GM12874 (cell line): ENCODE measurements around the gene TAF8.

Experiments used
- TF ChIP-seq, protein P1 (sequence below): IDR thresholded peaks from 2 replicates; pipeline ENCODE4 v1.5.1; 2011; ENCODE audit warnings: low read depth, mild to moderate bottlenecking, control low read depth, low read length, moderate library complexity; ENCODE audit not compliant: insufficient read depth

Gene TAF8

DNA sequence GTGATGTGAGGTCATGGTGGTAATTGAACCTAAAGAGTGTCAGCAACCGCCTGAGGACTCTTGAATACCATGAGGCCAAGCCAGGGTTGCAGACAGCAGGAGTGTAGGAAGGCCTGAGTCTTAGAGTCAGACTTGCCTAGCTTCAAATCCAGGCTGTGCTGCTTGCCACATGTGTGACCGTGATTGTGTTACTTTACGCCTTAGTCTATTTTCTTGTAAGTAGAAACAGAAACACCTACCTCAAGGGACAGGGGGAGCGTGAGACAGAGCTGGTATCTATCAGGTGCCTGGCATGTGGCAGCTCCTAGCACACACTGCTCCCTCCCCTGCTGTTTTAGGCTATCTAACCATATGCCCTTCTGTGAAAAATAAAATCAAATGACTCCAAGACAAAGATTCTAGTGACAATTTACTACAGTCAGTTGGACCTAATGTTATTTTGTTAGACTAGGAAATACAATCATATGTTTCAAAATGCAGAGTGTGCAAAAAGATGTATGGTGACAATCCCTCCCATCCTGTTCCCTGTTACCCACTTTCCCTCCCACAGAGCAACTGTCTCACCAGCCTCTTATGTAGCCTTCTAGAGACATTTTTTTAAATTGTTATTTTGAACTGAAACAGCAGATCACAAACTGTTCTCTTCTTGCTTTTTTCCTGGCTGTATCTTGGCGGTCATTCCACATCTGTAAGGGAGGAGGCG is 21.7 kb downstream of the TAF8 start:
- TF ChIP-seq, protein P1, sequence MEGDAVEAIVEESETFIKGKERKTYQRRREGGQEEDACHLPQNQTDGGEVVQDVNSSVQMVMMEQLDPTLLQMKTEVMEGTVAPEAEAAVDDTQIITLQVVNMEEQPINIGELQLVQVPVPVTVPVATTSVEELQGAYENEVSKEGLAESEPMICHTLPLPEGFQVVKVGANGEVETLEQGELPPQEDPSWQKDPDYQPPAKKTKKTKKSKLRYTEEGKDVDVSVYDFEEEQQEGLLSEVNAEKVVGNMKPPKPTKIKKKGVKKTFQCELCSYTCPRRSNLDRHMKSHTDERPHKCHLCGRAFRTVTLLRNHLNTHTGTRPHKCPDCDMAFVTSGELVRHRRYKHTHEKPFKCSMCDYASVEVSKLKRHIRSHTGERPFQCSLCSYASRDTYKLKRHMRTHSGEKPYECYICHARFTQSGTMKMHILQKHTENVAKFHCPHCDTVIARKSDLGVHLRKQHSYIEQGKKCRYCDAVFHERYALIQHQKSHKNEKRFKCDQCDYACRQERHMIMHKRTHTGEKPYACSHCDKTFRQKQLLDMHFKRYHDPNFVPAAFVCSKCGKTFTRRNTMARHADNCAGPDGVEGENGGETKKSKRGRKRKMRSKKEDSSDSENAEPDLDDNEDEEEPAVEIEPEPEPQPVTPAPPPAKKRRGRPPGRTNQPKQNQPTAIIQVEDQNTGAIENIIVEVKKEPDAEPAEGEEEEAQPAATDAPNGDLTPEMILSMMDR = no peak

- TF ChIP-seq, protein P1 = no peak
Observed at GRCh38 chr6:42073287-42073686, 23.0 kb downstream of the TAF8 start.

- TF ChIP-seq, protein P1 = peak; percentile 42; the same call in 1 of the 2 replicates
Observed at GRCh38 chr6:42075159-42075838, 25.0 kb downstream of the TAF8 start.

- TF ChIP-seq, protein P1 = no peak
Observed at GRCh38 chr6:42078386-42078785, 28.1 kb downstream of the TAF8 start.

DNA sequence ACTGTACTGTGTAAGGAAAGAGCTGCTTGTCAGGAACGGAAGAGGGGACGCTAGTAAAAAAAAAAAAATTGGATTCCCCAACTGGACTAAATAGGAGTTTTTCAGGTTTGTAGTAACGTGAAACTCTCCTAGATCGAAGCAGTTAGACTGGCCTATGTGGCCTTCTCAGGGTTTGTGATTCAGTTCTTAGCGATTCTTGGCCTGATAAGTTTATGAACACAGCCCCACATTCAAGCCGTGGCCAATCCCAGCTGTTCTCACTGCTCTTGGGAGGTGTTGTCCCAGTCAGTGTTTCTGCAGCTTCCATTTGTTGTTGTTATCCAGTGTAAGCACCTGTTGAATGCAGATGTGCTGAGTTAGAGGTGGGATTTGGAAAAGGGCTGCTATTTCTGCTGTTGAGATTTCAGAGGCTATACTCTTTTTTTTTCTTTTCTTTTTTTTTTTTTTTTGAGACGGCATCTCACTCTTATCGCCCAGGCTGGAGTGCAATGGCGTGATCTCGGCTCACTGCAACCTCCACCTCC is 29.7 kb downstream of the TAF8 start:
- TF ChIP-seq, protein P1 = no peak

- TF ChIP-seq, protein P1 = no peak
Observed at GRCh38 chr6:42083530-42083929, 33.2 kb downstream of the TAF8 start.

DNA sequence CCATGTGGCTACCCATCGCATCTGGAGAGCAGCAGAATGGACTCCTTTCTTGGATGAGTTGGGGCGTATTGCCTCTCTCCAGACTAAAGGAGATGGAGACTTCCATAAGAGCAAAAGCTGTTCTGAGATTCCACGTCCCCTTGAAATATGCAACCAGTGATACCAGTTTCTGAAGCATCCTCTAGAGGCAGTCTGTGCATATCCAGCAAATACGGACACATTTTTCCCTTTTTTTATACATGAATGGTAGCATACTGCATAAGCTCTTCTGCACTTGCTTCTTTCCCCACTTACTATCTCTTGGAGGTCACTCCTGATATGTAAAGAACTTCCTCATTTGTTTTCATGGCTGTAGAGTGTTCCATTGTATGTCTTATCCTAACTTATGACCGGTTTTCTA is 34.6 kb downstream of the TAF8 start:
- TF ChIP-seq, protein P1 = no peak
